Neural cell (in vitro differentiated cells): ENCODE results near the gene IQCH.

Experiments used
- CTCF ChIP-seq: fragments of 450-650 bp; IDR thresholded peaks from 2 replicates; pipeline ENCODE4 v1.5.1; 2014; ENCODE audit warnings: antibody characterized with exemption, mild to moderate bottlenecking, moderate library complexity; ENCODE audit not compliant: poor library complexity, severe bottlenecking
- EP300 ChIP-seq: fragments of 450-650 bp; conservative IDR thresholded peaks from 2 replicates; pipeline ENCODE4 v1.6.1; 2014; ENCODE audit warnings: antibody characterized with exemption, mild to moderate bottlenecking, moderate library complexity; ENCODE audit not compliant: poor library complexity, severe bottlenecking
- EZH2 ChIP-seq: fragments of 200-600, 300-800 bp; shearing (Covaris generic), sonication (generic); IDR thresholded peaks from 2 replicates; pipeline ENCODE4 v1.6.1; 2014; ENCODE audit warnings: antibody characterized with exemption, low read length, borderline replicate concordance, mild to moderate bottlenecking; ENCODE audit not compliant: insufficient read depth, poor library complexity, severe bottlenecking
- REST ChIP-seq: IDR thresholded peaks from 2 replicates; pipeline ENCODE4 v1.6.1; 2012; ENCODE audit warnings: borderline replicate concordance
- SMC3 ChIP-seq: fragments of 450-650 bp; conservative IDR thresholded peaks from 2 replicates; pipeline ENCODE4 v1.6.1; 2014; ENCODE audit warnings: antibody characterized with exemption, mild to moderate bottlenecking, moderate library complexity; ENCODE audit not compliant: poor library complexity

DNA sequence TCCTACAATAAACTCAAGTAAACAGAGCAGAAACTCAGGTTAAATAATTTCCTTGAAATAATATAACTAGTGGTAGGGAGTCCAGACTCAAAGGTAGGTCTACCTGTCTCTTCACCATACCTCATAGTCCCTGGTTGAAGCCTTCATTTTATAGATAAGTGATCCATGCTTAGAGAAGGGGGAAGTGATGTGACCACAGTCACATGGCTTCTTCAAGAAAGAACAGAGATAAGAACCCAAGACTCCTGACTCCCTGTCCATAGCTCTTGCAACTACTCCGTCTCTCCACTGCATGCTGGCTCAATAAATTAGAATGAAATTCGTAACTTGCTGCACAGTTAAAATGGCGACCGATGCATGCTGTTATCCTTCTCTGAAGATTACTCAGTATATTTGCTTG is 255.3 kb downstream of the IQCH start:
- no peak for TF ChIP-seq EP300
- TF ChIP-seq CTCF = no peak
- no peak for TF ChIP-seq REST
- TF ChIP-seq EZH2 = no peak
- TF ChIP-seq SMC3 = no peak
